ENCODE measurements around the gene DOCK10.

DNA sequence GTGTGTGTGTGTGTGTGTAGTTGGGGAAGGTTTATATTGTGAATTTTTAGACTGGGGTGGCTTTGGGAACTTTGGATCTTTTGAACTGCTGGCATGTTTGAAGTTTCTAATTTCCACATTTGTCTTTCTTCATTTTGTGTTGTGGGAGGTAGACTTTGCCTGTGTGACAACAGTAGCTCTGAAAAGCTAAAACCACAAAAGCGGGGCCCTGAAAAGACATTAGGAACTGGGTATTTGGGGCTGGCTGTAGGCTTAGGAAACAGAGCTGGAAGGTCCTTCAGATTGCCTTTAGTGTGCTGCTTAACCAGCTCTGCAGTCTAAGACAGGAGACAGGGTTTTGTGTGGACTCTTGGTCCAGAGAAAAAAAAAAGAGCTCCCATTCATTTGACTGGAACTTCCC, 27.2 kb upstream of the DOCK10 start:
- TF ChIP-seq, protein P1, sequence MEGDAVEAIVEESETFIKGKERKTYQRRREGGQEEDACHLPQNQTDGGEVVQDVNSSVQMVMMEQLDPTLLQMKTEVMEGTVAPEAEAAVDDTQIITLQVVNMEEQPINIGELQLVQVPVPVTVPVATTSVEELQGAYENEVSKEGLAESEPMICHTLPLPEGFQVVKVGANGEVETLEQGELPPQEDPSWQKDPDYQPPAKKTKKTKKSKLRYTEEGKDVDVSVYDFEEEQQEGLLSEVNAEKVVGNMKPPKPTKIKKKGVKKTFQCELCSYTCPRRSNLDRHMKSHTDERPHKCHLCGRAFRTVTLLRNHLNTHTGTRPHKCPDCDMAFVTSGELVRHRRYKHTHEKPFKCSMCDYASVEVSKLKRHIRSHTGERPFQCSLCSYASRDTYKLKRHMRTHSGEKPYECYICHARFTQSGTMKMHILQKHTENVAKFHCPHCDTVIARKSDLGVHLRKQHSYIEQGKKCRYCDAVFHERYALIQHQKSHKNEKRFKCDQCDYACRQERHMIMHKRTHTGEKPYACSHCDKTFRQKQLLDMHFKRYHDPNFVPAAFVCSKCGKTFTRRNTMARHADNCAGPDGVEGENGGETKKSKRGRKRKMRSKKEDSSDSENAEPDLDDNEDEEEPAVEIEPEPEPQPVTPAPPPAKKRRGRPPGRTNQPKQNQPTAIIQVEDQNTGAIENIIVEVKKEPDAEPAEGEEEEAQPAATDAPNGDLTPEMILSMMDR (IDR thresholded peaks at IDR 0.05) = no peak
- TF ChIP-seq, protein P2, sequence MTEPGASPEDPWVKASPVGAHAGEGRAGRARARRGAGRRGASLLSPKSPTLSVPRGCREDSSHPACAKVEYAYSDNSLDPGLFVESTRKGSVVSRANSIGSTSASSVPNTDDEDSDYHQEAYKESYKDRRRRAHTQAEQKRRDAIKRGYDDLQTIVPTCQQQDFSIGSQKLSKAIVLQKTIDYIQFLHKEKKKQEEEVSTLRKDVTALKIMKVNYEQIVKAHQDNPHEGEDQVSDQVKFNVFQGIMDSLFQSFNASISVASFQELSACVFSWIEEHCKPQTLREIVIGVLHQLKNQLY (CRISPR knock-in tag; IDR thresholded peaks at IDR 0.05) = no peak
- TF ChIP-seq, protein P3, sequence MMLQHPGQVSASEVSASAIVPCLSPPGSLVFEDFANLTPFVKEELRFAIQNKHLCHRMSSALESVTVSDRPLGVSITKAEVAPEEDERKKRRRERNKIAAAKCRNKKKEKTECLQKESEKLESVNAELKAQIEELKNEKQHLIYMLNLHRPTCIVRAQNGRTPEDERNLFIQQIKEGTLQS (CRISPR knock-in tag; conservative IDR thresholded peaks at IDR 0.05) = no peak
- TF ChIP-seq SOX15 (CRISPR knock-in tag; IDR thresholded peaks at IDR 0.05) = no peak
